AG04450 (cell line): ENCODE data around the gene CNTROB. TPM values are rescaled to one million over a fixed set of nuclear protein-coding genes. Genes with fewer than 3 reads are reported as not detected.
A peak's percentile ranks its signal among the peaks of the same experiment; 100 is the strongest.

ENCODE experiments used
- CTCF ChIA-PET: fragments of 300-600, 350-600 bp; formaldehyde crosslinking; extraction: SDS; loops from one replicate; lab custom pipeline; 2022; ENCODE audit warnings: antibody characterized with exemption, inconsistent platforms; lab: Charles Lee
- POLR2A ChIA-PET: fragments of 350-600 bp; formaldehyde crosslinking; extraction: SDS; loops from one replicate; lab custom pipeline; 2021; ENCODE audit warnings: antibody characterized with exemption, inconsistent platforms; lab: Yijun Ruan, JAX
- DNase-seq: peaks from one replicate; pipeline ENCODE4 v3.0.0-alpha.2; 2011; ENCODE audit warnings: low read depth, low spot score
- H3K27ac ChIP-seq: one replicate; pipeline ENCODE4 v1.5.1; 2012; ENCODE audit warnings: low read depth, low read length, control low read depth
- H3K27me3 ChIP-seq: one replicate; pipeline ENCODE4 v1.6.0; 2012; ENCODE audit warnings: low read length; ENCODE audit not compliant: control insufficient read depth, insufficient read depth
- H3K4me3 ChIP-seq: 2 replicates; pipeline ENCODE4 v1.5.1; 2011; ENCODE audit warnings: mild to moderate bottlenecking, low read depth, low read length, control low read depth
- H3K9me3 ChIP-seq: 2 replicates; pipeline ENCODE4 v1.5.1; 2012; ENCODE audit warnings: low read length; ENCODE audit not compliant: control insufficient read depth, insufficient read depth
- CTCF ChIP-seq: IDR thresholded peaks from 2 replicates; pipeline ENCODE4 v1.5.1; 2011; ENCODE audit warnings: low read depth, low read length, control low read depth, inconsistent platforms
- polyA plus RNA-seq: library from polyadenylated mRNA; depleted of rRNA; stranded (reverse); fragments of >200 nt; gene quantifications from 2 replicates; pipeline ENCODE4 v1.2.3, GENCODE V29; 2011

CNTROB gene
- polyA plus RNA-seq, 1 experiment, result 11.3 TPM

- CTCF ChIA-PET, result interaction anchor here (0.6 kb wide), 1 partner anchor 47 kb away, joined by 5 read pairs; no protein-coding TSS in a partner anchor
- DNase-seq, result no peak
- POLR2A ChIA-PET, result no interaction called here
- no peak overlapping the region for H3K4me3 ChIP-seq
- no peak overlapping the region for H3K27ac ChIP-seq
- no peak for TF ChIP-seq CTCF
- no peaks in the 10 kb centered on the region for H3K27me3 ChIP-seq
- no peaks in the 10 kb centered on the region for H3K9me3 ChIP-seq
These were observed 22.9 kb upstream of the CNTROB start for GRCh38 chr17:7909089-7909488.

- CTCF ChIA-PET, result interaction anchor here (0.9 to 4.2 kb wide), 3 partner anchors 77 to 131 kb away, joined by 3 to 38 read pairs (median 8); no protein-coding TSS in a partner anchor
- Histone ChIP-seq H3K27ac (no peak overlapping the region), H3K27me3 (no peaks in the 10 kb centered on the region), H3K9me3 (no peaks in the 10 kb centered on the region), H3K4me3 (no peak overlapping the region)
- no peak for DNase-seq
- POLR2A ChIA-PET, result interaction anchor here (0.6 kb wide), 1 partner anchor 507 kb away, joined by 3 read pairs; the partner anchor contains the start of gene TMEM256
- no peak for TF ChIP-seq CTCF
These were observed 21.7 kb upstream of the CNTROB start for GRCh38 chr17:7910281-7910680.

- TF ChIP-seq CTCF, result no peak
- no peak overlapping the region for H3K27ac ChIP-seq
- DNase-seq, result no peak
- no peak overlapping the region for H3K4me3 ChIP-seq
- no peaks in the 10 kb centered on the region for H3K9me3 ChIP-seq
- no peaks in the 10 kb centered on the region for H3K27me3 ChIP-seq
- ChIA-PET CTCF (interaction anchor here (0.9 to 4.2 kb wide), 3 partner anchors 76 to 130 kb away, joined by 3 to 38 read pairs (median 8); no protein-coding TSS in a partner anchor), POLR2A (interaction anchor here (0.6 kb wide), 1 partner anchor 507 kb away, joined by 3 read pairs; the partner anchor contains the start of gene TMEM256)
These were observed 21.3 kb upstream of the CNTROB start for GRCh38 chr17:7910711-7911110.

- ChIA-PET CTCF (interaction anchor here (0.7 to 4.2 kb wide), 4 partner anchors 33 to 131 kb away, joined by 3 to 46 read pairs (median 31); no protein-coding TSS in a partner anchor), POLR2A (no interaction called here)
- H3K27ac ChIP-seq, result no peak overlapping the region
- no peaks in the 10 kb centered on the region for H3K27me3 ChIP-seq
- no peak overlapping the region for H3K4me3 ChIP-seq
- H3K9me3 ChIP-seq, result peaks cover 2% of the 10 kb centered on the region; the same call in 1 of the 2 replicates
- DNase-seq, result no peak
- no peak for TF ChIP-seq CTCF
These were observed 20.9 kb upstream of the CNTROB start for GRCh38 chr17:7911116-7911515.

GRCh38 chr17:7912927-7913524 lies 19.0 kb upstream of the CNTROB start:
- peak; percentile 84 for TF ChIP-seq CTCF
- Histone ChIP-seq H3K27me3 (no peaks in the 10 kb centered on the region), H3K27ac (no peak overlapping the region), H3K4me3 (no peak overlapping the region), H3K9me3 (peaks cover 7% of the 10 kb centered on the region; the same call in 1 of the 2 replicates)
- ChIA-PET POLR2A (interaction anchor here (0.6 to 1.0 kb wide), 3 partner anchors 75 to 144 kb away, joined by 3 to 5 read pairs (median 4); no protein-coding TSS in a partner anchor), CTCF (interaction anchor here (0.6 to 4.2 kb wide), 17 partner anchors 16 to 206 kb away, joined by 3 to 46 read pairs (median 4); partner anchors contain the start of gene ALOXE3)
- DNase-seq, result peak; percentile 64
